HFFc6 (cell line): ENCODE measurements around the gene PGAP6. TPM values are rescaled to one million over a fixed set of nuclear protein-coding genes. Genes with fewer than 3 reads are reported as not detected.

Source experiments
- DNase-seq: peaks from one replicate; pipeline ENCODE4 v3.0.0-alpha.2; 2018
- H3K27ac Mint-ChIP-seq: 2 replicates; pipeline ENCODE4 v1.8.0; 2020; ENCODE audit warnings: mild to moderate bottlenecking, mixed read lengths
- H3K27me3 Mint-ChIP-seq: 2 replicates; pipeline ENCODE4 v1.8.0; 2021; ENCODE audit warnings: mild to moderate bottlenecking, moderate library complexity, mixed read lengths; ENCODE audit not compliant: insufficient read depth
- H3K36me3 Mint-ChIP-seq: 2 replicates; pipeline ENCODE4 v1.8.0; 2021; ENCODE audit warnings: low read depth, mixed read lengths
- H3K4me1 Mint-ChIP-seq: 2 replicates; pipeline ENCODE4 v1.8.0; 2020; ENCODE audit warnings: low read depth, mixed read lengths
- H3K4me3 Mint-ChIP-seq: 2 replicates; pipeline ENCODE4 v1.8.0; 2020; ENCODE audit warnings: mild to moderate bottlenecking, moderate library complexity, mixed read lengths
- H3K9me3 Mint-ChIP-seq: 2 replicates; pipeline ENCODE4 v1.8.0; 2020; ENCODE audit warnings: mild to moderate bottlenecking, mixed read lengths
- CTCF ChIP-seq: fragments of 200-600 bp; sonication (generic); IDR thresholded peaks from 2 replicates; pipeline ENCODE4 v1.5.0; 2021; ENCODE audit warnings: antibody characterized with exemption, mild to moderate bottlenecking
- total RNA-seq, 6 experiments: library from RNA; stranded (reverse); fragmentation: NEBNext Ultra II Directional; extraction: Animal tissue kit (Norgen Biotek cat#: 25700); gene quantifications; 2 replicates in 1 of 6; 3 replicates in 5 of 6; pipeline ENCODE4 v1.2.3, GENCODE V29; 2021

PGAP6 gene
- total RNA-seq, 6 experiments from 2014 or later: 50.6 to 69.7 (median 59.7) TPM

- peaks cover 8% of the 10 kb centered on the region for H3K36me3 Mint-ChIP-seq
- DNase-seq: no peak
- peaks cover 19% of the 10 kb centered on the region for H3K4me1 Mint-ChIP-seq
- H3K9me3 Mint-ChIP-seq: no peaks in the 10 kb centered on the region
- peak overlapping the region; percentile 63; the same call in 1 of the 2 replicates for H3K4me3 Mint-ChIP-seq
- peaks cover 6% of the 10 kb centered on the region; the same call in 1 of the 2 replicates for H3K27me3 Mint-ChIP-seq
- peak overlapping the region; percentile 74 for H3K27ac Mint-ChIP-seq
- TF ChIP-seq CTCF: no peak
Measured at GRCh38 chr16:398561-399339, 17.0 kb upstream of the PGAP6 start.

GRCh38 chr16:397736-398332 is 16.1 kb upstream of the PGAP6 start:
- DNase-seq: peak; percentile 87

DNA sequence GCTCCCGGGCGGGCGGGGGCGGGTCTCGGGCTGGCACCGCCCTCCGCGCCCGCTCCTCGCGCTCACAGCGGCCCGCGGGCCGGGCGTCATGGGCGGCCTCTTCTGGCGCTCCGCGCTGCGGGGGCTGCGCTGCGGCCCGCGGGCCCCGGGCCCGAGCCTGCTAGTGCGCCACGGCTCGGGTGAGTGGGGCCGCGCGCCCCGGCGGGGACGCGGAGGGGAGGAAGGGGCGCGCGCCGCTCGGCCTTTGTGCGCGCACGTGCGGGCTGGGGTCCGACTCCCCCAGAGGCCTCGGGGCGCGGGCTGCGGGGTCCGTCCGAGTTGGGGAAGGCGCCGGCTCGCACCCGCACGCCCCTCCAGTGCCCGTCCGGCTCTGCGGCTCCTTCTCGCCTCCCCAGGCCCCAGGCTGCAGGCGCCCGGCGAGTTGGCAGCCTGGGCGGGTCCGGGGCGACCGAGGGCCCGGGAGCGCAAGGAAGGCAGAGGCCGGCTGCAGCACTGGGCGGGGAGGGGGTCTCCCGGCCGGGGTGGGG is 15.4 kb upstream of the PGAP6 start, which contains the start of gene NME4:
Gene NME4 (plus strand): TSS at position 65 of the 527 bp plus-strand sequence. CDS start 24 bp downstream, at position 89.
- Mint-ChIP-seq H3K27ac (peak within 1 kb of the TSS; percentile 92), H3K4me1 (peaks cover 19% of the 10 kb centered on the region), H3K9me3 (peaks cover under 1% of the 10 kb centered on the region; the same call in 1 of the 2 replicates), H3K27me3 (peaks cover 6% of the 10 kb centered on the region; the same call in 1 of the 2 replicates), H3K4me3 (peak within 1 kb of the TSS; percentile 90), H3K36me3 (peaks cover 8% of the 10 kb centered on the region)
- no peak for DNase-seq
- TF ChIP-seq CTCF: no peak

More at GRCh38 chr16:397736-398332, 16.1 kb upstream of the PGAP6 start:
- peak; percentile 63 for TF ChIP-seq CTCF
- Mint-ChIP-seq H3K36me3 (peaks cover 8% of the 10 kb centered on the region), H3K27ac (peak overlapping the region; percentile 74), H3K9me3 (no peaks in the 10 kb centered on the region), H3K4me3 (peak overlapping the region; percentile 63), H3K4me1 (peaks cover 19% of the 10 kb centered on the region), H3K27me3 (peaks cover 6% of the 10 kb centered on the region; the same call in 1 of the 2 replicates)

DNA sequence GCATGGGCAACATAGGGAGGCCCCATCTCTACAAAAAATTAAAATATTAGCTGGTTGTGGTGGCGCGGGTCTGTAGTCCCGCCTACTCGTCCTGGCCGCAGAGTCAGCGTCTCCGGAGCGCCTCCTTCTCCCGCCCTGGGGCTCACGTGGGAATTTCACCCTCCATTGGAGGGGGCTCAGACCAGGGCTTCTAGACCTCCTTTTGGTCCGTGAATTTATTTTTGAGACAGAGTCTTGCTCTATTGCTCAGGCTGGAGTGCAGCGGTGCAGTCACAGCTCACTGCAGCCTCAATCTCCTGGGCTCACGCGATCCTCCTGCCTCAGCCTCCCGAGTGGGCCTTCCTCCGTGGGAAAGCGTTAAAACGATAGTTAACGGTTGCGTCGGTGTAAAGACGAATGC is 14.8 kb upstream of the PGAP6 start:
- Mint-ChIP-seq H3K9me3 (peaks cover 5% of the 10 kb centered on the region; the same call in 1 of the 2 replicates), H3K36me3 (peaks cover 8% of the 10 kb centered on the region), H3K27ac (peak overlapping the region; percentile 92), H3K4me1 (peaks cover 19% of the 10 kb centered on the region), H3K27me3 (peaks cover 6% of the 10 kb centered on the region; the same call in 1 of the 2 replicates), H3K4me3 (peak overlapping the region; percentile 90)
- no peak for TF ChIP-seq CTCF
- peak; percentile 33 for DNase-seq

- Mint-ChIP-seq H3K36me3 (peaks cover 8% of the 10 kb centered on the region), H3K27ac (peak overlapping the region; percentile 92; the same call in 1 of the 2 replicates), H3K27me3 (peaks cover 5% of the 10 kb centered on the region; the same call in 1 of the 2 replicates), H3K4me1 (peaks cover 19% of the 10 kb centered on the region), H3K9me3 (peaks cover 5% of the 10 kb centered on the region; the same call in 1 of the 2 replicates), H3K4me3 (peak overlapping the region; percentile 90)
- no peak for TF ChIP-seq CTCF
- no peak for DNase-seq
Measured at GRCh38 chr16:396199-396598, 14.4 kb upstream of the PGAP6 start.
